Kidney epithelial cell (primary cell): Measurements from ENCODE around the gene ZNF638. TPM values are rescaled to one million over a fixed set of nuclear protein-coding genes. Genes with fewer than 3 reads are reported as not detected.
A peak's percentile ranks its signal among the peaks of the same experiment; 100 is the strongest.

Experiments used
- DNase-seq: peaks from one replicate; pipeline ENCODE4 v3.0.0-alpha.2; 2010; ENCODE audit warnings: low read depth
- H3K27me3 ChIP-seq: 2 replicates; pipeline ENCODE4 v1.6.0; 2011; ENCODE audit warnings: low read length; ENCODE audit not compliant: control insufficient read depth, insufficient read depth
- H3K36me3 ChIP-seq: 2 replicates; pipeline ENCODE4 v1.5.1; 2011; ENCODE audit warnings: low read length; ENCODE audit not compliant: control insufficient read depth, insufficient read depth
- H3K4me3 ChIP-seq: 2 replicates; pipeline ENCODE4 v1.5.1; 2011; ENCODE audit warnings: low read depth, mild to moderate bottlenecking, control low read depth, low read length
- CTCF ChIP-seq: IDR thresholded peaks from 2 replicates; pipeline ENCODE4 v1.5.1; 2011; ENCODE audit warnings: mild to moderate bottlenecking, moderate library complexity, low read length, control low read depth, inconsistent platforms; ENCODE audit not compliant: insufficient read depth, poor library complexity, severe bottlenecking
- total RNA-seq: library from RNA; depleted of rRNA; stranded (reverse); fragments of >200 nt; gene quantifications from 2 replicates; pipeline ENCODE4 v1.2.3, GENCODE V29; 2015

ZNF638 gene
- total RNA-seq, 1 donor from 2014 or later = 109 TPM

GRCh38 chr2:71478806-71479205 lies 147.2 kb downstream of the ZNF638 start:
- H3K27me3 ChIP-seq = no peaks in the 10 kb centered on the region

GRCh38 chr2:71479261-71479660 lies 147.7 kb downstream of the ZNF638 start:
- no peak for DNase-seq
- TF ChIP-seq CTCF = no peak
- H3K27me3 ChIP-seq = no peaks in the 10 kb centered on the region
- no peak overlapping the region for H3K4me3 ChIP-seq
- H3K36me3 ChIP-seq = no peaks in the 10 kb centered on the region

More at GRCh38 chr2:71478806-71479205, 147.2 kb downstream of the ZNF638 start:
- no peaks in the 10 kb centered on the region for H3K36me3 ChIP-seq
- no peak for TF ChIP-seq CTCF
- no peak overlapping the region for H3K4me3 ChIP-seq
- DNase-seq = no peak

- H3K36me3 ChIP-seq = no peaks in the 10 kb centered on the region
- TF ChIP-seq CTCF = no peak
- no peak for DNase-seq
Measured at GRCh38 chr2:71481111-71481510, 149.5 kb downstream of the ZNF638 start.

GRCh38 chr2:71482055-71482454 lies 150.5 kb downstream of the ZNF638 start:
- Histone ChIP-seq H3K36me3 (no peaks in the 10 kb centered on the region), H3K27me3 (no peaks in the 10 kb centered on the region), H3K4me3 (no peak overlapping the region)
- peak; percentile 14 for TF ChIP-seq CTCF
- DNase-seq = no peak

More at GRCh38 chr2:71481111-71481510, 149.5 kb downstream of the ZNF638 start:
- H3K27me3 ChIP-seq = no peaks in the 10 kb centered on the region
- no peak overlapping the region for H3K4me3 ChIP-seq

- Histone ChIP-seq H3K27me3 (no peaks in the 10 kb centered on the region), H3K4me3 (no peak overlapping the region), H3K36me3 (no peaks in the 10 kb centered on the region)
- no peak for DNase-seq
- TF ChIP-seq CTCF = no peak
Measured at GRCh38 chr2:71483246-71483645, 151.7 kb downstream of the ZNF638 start.

- TF ChIP-seq CTCF = no peak
- H3K4me3 ChIP-seq = no peak overlapping the region
- no peaks in the 10 kb centered on the region for H3K27me3 ChIP-seq
- H3K36me3 ChIP-seq = no peaks in the 10 kb centered on the region
- DNase-seq = no peak
Measured at GRCh38 chr2:71484354-71484753, 152.8 kb downstream of the ZNF638 start.
